8988T (cell line): ENCODE measurements around the gene DCUN1D5.
"Not testable (repeated sequence)": the region's sequence is repeated elsewhere in the genome, so short reads cannot be mapped to it uniquely, and the experiment has no call there.

Source experiments
- DNase-seq: peaks from one replicate; pipeline ENCODE4 v3.0.0; 2011

DCUN1D5 gene

GRCh38 chr11:103053997-103054396 lies 38.0 kb downstream of the DCUN1D5 start:
- DNase-seq = no peak

- DNase-seq = no peak
Measured at GRCh38 chr11:103051981-103052380, 40.0 kb downstream of the DCUN1D5 start.

GRCh38 chr11:103051151-103051801 lies 40.7 kb downstream of the DCUN1D5 start:
- no peak for DNase-seq

- no peak for DNase-seq
Measured at GRCh38 chr11:103050351-103050750, 41.6 kb downstream of the DCUN1D5 start.

- DNase-seq = no peak
Measured at GRCh38 chr11:103047837-103048236, 44.1 kb downstream of the DCUN1D5 start.

- DNase-seq = no peak
Measured at GRCh38 chr11:103043826-103044678, 47.9 kb downstream of the DCUN1D5 start.

GRCh38 chr11:103042161-103042560 lies 49.8 kb downstream of the DCUN1D5 start:
- DNase-seq = no peak

- DNase-seq = no peak
Measured at GRCh38 chr11:103035791-103036434, 56.0 kb downstream of the DCUN1D5 start.

GRCh38 chr11:103035216-103035615 lies 56.7 kb downstream of the DCUN1D5 start:
- no peak for DNase-seq

GRCh38 chr11:103031834-103032233 lies 60.1 kb downstream of the DCUN1D5 start:
- no peak for DNase-seq

- DNase-seq = no peak
Measured at GRCh38 chr11:103029401-103029800, 62.6 kb downstream of the DCUN1D5 start.

GRCh38 chr11:103028304-103029020 lies 63.5 kb downstream of the DCUN1D5 start:
- not testable (repeated sequence) for DNase-seq

- DNase-seq = no peak
Measured at GRCh38 chr11:103024086-103024485, 67.9 kb downstream of the DCUN1D5 start.

GRCh38 chr11:103016031-103016430 lies 75.9 kb downstream of the DCUN1D5 start:
- DNase-seq = no peak

- no peak for DNase-seq
Measured at GRCh38 chr11:103013421-103013820, 78.5 kb downstream of the DCUN1D5 start.
